Cardiac muscle cell (in vitro differentiated cells and primary cell): ENCODE results near the gene SCN4B. TPM values are rescaled to one million over a fixed set of nuclear protein-coding genes. Genes with fewer than 3 reads are reported as not detected.

ENCODE experiments used
- DNase-seq, 2 donors: peaks; one replicate each; pipeline versions ENCODE4 v3.0.0 to v3.0.0-alpha.2; 2010 to 2017; ENCODE audit warnings: low read depth in 1 of 2, low spot score in 1 of 2
- H3K27ac ChIP-seq: fragments of 200-600 bp; sonication (generic); 2 replicates; pipeline ENCODE4 v1.5.1; 2016
- H3K27me3 ChIP-seq: fragments of 200-600 bp; sonication (generic); 2 replicates; pipeline ENCODE4 v1.6.0; 2016; ENCODE audit warnings: control low read depth
- H3K36me3 ChIP-seq: fragments of 200-600 bp; sonication (generic); 2 replicates; pipeline ENCODE4 v1.5.1; 2016; ENCODE audit warnings: control low read depth
- H3K4me1 ChIP-seq: fragments of 200-600 bp; sonication (generic); 2 replicates; pipeline ENCODE4 v1.8.1; 2017; ENCODE audit warnings: low read depth, mild to moderate bottlenecking, mixed run types
- H3K4me3 ChIP-seq: fragments of 200-600 bp; sonication (generic); 2 replicates; pipeline ENCODE4 v1.5.1; 2016; ENCODE audit warnings: mild to moderate bottlenecking
- H3K9me3 ChIP-seq: fragments of 200-600 bp; sonication (generic); 2 replicates; pipeline ENCODE4 v1.5.1; 2017; ENCODE audit warnings: low read depth, mild to moderate bottlenecking, control low read depth
- polyA plus RNA-seq: library from polyadenylated mRNA; unstranded; fragments of >200 nt; fragmentation: Nextera tagmentation; extraction: Ambion mirVana; gene quantifications from 2 replicates; pipeline ENCODE4 v1.2.1, GENCODE V29; 2016
- total RNA-seq: library from RNA; depleted of rRNA; stranded (reverse); fragments of >200 nt; gene quantifications from 2 replicates; pipeline ENCODE4 v1.2.3, GENCODE V29; 2016
- TF ChIP-seq, protein P1 (sequence below): IDR thresholded peaks from 2 replicates; pipeline ENCODE4 v1.5.1; 2012; ENCODE audit warnings: low read depth, mild to moderate bottlenecking, low read length

Gene SCN4B
- total and polyA plus RNA-seq, 2 experiments from 2014 or later, result 0.21 to 0.39 TPM

DNA sequence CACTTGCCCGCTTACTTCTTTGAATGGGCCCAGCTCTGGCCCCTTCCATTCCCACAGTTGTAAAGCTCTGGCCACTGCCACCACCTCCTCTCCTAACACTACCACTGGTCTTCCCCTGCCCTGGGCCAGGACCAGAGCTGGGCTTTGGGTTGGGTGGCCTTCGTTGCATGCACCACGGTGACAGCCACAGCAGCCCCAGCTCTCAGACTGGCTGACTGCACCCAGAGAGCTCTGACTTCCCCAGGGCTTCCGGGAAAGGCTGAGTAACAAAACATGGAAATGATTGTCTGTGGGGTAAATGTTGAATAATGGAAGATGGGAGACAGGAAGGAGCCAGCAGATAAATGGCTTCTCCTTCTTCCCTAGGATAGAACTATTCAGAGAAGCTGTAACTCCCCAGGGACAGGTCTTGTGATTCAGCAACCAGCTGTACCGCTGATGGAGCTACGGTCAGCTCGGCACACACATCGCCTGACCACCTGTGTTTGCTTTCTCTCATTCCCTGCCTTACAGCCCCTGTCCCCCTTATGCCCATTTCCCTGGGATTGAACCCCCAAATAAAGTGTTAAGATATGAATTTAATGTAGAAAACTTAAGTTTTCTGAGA lies 27.6 kb downstream of the SCN4B start:
- no peak overlapping the region for H3K27ac ChIP-seq
- H3K4me3 ChIP-seq, result no peak overlapping the region
- no peaks in the 10 kb centered on the region for H3K4me1 ChIP-seq

DNA sequence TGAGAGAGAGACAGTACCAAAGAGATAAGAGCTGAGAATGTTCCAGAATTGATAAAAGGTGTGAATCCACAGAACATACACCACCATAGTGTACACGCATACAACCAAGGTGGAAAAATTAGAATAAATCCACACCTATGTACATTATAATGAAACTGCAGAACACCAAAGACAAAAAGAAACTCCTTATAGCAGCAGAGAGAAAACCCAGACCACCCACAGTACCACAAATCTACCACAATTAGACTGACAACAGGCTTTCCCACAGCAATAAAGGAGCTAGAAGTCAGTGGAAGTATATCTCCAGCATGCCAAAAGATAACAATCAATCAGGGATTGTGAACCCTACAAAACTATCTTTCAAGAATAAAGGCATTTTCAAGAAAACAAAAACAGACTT lies 31.8 kb downstream of the SCN4B start:
- no peak for DNase-seq
- H3K27me3 ChIP-seq, result no peaks in the 10 kb centered on the region
- TF ChIP-seq, protein P1, sequence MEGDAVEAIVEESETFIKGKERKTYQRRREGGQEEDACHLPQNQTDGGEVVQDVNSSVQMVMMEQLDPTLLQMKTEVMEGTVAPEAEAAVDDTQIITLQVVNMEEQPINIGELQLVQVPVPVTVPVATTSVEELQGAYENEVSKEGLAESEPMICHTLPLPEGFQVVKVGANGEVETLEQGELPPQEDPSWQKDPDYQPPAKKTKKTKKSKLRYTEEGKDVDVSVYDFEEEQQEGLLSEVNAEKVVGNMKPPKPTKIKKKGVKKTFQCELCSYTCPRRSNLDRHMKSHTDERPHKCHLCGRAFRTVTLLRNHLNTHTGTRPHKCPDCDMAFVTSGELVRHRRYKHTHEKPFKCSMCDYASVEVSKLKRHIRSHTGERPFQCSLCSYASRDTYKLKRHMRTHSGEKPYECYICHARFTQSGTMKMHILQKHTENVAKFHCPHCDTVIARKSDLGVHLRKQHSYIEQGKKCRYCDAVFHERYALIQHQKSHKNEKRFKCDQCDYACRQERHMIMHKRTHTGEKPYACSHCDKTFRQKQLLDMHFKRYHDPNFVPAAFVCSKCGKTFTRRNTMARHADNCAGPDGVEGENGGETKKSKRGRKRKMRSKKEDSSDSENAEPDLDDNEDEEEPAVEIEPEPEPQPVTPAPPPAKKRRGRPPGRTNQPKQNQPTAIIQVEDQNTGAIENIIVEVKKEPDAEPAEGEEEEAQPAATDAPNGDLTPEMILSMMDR, result no peak
- no peak overlapping the region for H3K4me3 ChIP-seq
- no peaks in the 10 kb centered on the region for H3K36me3 ChIP-seq
- H3K4me1 ChIP-seq, result peaks cover 12% of the 10 kb centered on the region
- H3K27ac ChIP-seq, result no peak overlapping the region
- H3K9me3 ChIP-seq, result no peaks in the 10 kb centered on the region

More for the DNA sequence above, 27.6 kb downstream of the SCN4B start:
- H3K9me3 ChIP-seq, result no peaks in the 10 kb centered on the region
- H3K27me3 ChIP-seq, result no peaks in the 10 kb centered on the region
- TF ChIP-seq, protein P1, result no peak
- H3K36me3 ChIP-seq, result no peaks in the 10 kb centered on the region
- DNase-seq, result no peak

DNA sequence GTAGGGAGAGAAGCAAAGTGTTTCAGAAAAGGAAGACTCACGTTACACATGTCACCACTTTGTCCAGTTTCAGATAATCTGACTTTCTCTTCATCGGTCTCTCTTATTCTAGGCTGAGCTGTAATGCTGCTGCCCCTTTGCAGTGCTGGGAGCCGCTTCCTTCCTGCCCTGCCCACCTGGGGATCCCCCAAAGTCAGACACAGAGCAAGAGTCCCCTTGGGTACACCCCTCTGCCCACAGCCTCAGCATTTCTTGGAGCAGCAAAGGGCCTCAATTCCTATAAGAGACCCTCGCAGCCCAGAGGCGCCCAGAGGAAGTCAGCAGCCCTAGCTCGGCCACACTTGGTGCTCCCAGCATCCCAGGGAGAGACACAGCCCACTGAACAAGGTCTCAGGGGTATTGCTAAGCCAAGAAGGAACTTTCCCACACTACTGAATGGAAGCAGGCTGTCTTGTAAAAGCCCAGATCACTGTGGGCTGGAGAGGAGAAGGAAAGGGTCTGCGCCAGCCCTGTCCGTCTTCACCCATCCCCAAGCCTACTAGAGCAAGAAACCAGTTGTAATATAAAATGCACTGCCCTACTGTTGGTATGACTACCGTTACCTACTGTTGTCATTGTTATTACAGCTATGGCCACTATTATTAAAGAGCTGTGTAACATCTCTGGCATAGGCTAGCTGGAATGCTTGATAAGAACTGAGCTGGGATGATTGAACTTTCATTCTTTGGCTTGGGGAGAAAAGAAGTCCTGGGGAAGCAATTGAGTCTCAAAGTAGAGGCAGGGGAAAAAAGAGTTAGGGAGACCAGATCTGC lies 34.6 kb downstream of the SCN4B start:
- Histone ChIP-seq H3K4me3 (no peak overlapping the region), H3K9me3 (no peaks in the 10 kb centered on the region), H3K27me3 (no peaks in the 10 kb centered on the region), H3K36me3 (no peaks in the 10 kb centered on the region), H3K4me1 (peaks cover 12% of the 10 kb centered on the region), H3K27ac (no peak overlapping the region)
- DNase-seq, result no peak
- TF ChIP-seq, protein P1, result no peak

DNA sequence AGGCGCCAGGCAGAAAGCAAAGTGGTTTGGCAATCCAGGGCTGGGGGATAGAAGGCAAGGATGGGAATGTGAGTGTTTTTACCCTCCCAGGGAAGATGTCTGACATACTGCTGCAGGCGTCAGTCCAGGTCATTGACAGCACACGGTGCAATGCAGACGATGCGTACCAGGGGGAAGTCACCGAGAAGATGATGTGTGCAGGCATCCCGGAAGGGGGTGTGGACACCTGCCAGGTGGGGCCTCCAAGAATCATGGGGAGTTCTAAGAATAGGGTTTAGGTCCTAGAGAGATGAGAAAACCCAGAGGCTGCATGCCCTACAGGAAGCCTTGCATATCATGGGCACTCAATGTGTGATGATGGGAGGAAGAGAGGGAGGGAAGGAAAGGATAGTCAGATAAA lies 37.6 kb downstream of the SCN4B start:
- TF ChIP-seq, protein P1, result no peak
- Histone ChIP-seq H3K4me3 (no peak overlapping the region), H3K27ac (no peak overlapping the region), H3K36me3 (no peaks in the 10 kb centered on the region), H3K4me1 (peaks cover 12% of the 10 kb centered on the region), H3K9me3 (no peaks in the 10 kb centered on the region), H3K27me3 (no peaks in the 10 kb centered on the region)
- DNase-seq, result no peak

DNA sequence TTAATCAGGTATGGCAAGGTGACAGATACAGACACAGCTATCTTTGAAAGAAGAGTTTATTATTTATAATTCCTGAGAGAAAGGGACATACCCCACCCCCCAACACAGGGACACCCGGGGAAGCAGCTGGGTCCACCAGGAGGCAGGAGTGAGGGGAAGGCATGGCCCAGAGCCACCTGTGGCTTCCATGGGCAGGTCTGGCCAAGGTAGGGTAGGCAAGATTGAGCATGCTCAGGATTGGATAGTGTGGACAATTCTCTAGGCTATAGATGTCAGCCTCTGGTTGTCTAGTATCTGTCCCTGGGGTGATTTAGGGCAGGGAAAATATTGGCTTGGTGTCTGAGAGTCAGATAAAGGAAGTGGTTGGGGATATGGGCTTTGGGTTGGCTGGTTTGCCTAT lies 38.4 kb downstream of the SCN4B start:
- Histone ChIP-seq H3K27ac (no peak overlapping the region), H3K36me3 (no peaks in the 10 kb centered on the region), H3K4me1 (peaks cover 12% of the 10 kb centered on the region), H3K9me3 (no peaks in the 10 kb centered on the region), H3K27me3 (no peaks in the 10 kb centered on the region), H3K4me3 (no peak overlapping the region)
- TF ChIP-seq, protein P1, result no peak
- DNase-seq, result no peak
